Measurements from ENCODE around the gene AK5. TPM values are rescaled to one million over a fixed set of nuclear protein-coding genes. Genes with fewer than 3 reads are reported as not detected.

The AK5 gene
- total RNA-seq, 1 donor from 2014 or later: not detected

DNA sequence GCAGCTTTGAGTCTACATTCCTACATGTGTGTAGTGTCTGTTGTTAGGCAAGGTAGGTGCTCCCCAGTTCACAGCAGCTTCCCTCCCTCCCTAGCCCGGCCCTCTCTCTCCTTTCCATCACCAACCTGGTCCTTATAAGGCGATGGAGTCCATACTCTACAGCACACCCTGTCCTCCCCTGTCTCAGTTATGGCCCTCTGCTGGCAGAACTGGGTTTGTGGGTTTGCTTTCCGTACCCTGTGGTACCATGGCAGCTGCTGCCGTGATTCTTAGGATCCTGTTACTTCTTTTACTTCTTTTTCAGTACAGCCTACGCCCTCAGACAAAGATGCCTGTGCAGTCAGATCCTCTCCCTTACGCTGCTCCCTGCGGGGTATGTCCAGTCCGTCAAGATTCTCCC lies 31.7 kb downstream of the AK5 start:
- Mint-ChIP-seq H3K27ac (ENCODE audit: unreplicated experiment) (no peak overlapping the region), H3K9me3 (ENCODE audit: unreplicated experiment) (no peaks in the 10 kb centered on the region)

DNA sequence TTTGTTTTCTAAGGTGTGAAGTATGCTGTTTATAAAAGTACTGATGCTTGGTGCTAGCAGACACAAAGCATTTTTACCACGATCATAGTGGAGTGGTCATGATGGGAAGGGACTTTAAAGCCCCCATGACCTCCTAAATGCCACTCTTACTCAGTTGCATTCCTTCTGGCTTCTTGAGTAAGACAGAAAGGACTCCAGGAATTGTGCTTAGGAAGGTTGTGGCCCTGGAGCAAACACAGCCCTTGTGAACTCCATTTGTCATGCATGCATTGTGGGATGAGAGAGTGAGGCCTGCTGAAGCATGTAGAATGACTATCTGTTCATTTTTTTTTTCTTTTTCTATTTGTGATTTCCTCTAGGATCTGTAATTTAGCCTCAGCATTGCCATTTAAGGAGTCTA lies 34.2 kb downstream of the AK5 start:
- H3K27ac Mint-ChIP-seq (ENCODE audit: unreplicated experiment): no peak overlapping the region

More for the DNA sequence above, 31.7 kb downstream of the AK5 start:
- Mint-ChIP-seq H3K36me3 (ENCODE audit: low read depth, unreplicated experiment) (no peaks in the 10 kb centered on the region), H3K4me1 (ENCODE audit: unreplicated experiment) (peaks cover 2% of the 10 kb centered on the region), H3K4me3 (ENCODE audit: unreplicated experiment) (no peak overlapping the region), H3K27me3 (ENCODE audit: unreplicated experiment) (no peaks in the 10 kb centered on the region)
- TF ChIP-seq, protein P1, sequence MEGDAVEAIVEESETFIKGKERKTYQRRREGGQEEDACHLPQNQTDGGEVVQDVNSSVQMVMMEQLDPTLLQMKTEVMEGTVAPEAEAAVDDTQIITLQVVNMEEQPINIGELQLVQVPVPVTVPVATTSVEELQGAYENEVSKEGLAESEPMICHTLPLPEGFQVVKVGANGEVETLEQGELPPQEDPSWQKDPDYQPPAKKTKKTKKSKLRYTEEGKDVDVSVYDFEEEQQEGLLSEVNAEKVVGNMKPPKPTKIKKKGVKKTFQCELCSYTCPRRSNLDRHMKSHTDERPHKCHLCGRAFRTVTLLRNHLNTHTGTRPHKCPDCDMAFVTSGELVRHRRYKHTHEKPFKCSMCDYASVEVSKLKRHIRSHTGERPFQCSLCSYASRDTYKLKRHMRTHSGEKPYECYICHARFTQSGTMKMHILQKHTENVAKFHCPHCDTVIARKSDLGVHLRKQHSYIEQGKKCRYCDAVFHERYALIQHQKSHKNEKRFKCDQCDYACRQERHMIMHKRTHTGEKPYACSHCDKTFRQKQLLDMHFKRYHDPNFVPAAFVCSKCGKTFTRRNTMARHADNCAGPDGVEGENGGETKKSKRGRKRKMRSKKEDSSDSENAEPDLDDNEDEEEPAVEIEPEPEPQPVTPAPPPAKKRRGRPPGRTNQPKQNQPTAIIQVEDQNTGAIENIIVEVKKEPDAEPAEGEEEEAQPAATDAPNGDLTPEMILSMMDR (IDR thresholded peaks at IDR 0.05; ENCODE audit: unreplicated experiment): peak; percentile 20
- DNase-seq (ENCODE audit: low spot score): peak; percentile 38

DNA sequence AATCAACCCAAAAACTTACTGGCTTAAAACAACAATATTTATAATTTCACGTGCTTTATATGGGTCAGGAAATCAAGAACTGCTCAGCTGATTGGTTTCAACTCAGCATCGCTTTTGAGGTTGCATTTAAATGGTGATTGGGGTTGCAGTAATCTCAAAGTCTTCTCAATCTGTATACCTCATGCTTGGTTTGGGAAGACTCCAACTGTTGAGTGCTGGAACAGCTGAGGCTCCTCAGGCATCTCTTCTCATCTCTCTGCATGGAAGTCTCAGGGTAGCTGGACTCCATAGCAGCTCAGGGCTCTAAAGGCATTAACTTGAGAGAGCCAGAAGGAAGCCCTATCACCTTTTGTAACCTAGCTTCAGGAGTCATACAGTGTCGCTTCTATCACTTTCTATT lies 35.1 kb downstream of the AK5 start:
- Mint-ChIP-seq H3K4me1 (ENCODE audit: unreplicated experiment) (no peaks in the 10 kb centered on the region), H3K4me3 (ENCODE audit: unreplicated experiment) (no peak overlapping the region), H3K27ac (ENCODE audit: unreplicated experiment) (no peak overlapping the region), H3K36me3 (ENCODE audit: low read depth, unreplicated experiment) (no peaks in the 10 kb centered on the region), H3K9me3 (ENCODE audit: unreplicated experiment) (no peaks in the 10 kb centered on the region), H3K27me3 (ENCODE audit: unreplicated experiment) (no peaks in the 10 kb centered on the region)
- TF ChIP-seq, protein P1 (IDR thresholded peaks at IDR 0.05; ENCODE audit: unreplicated experiment): no peak
- no peak for DNase-seq (ENCODE audit: low spot score)

More for the DNA sequence above, 34.2 kb downstream of the AK5 start:
- Mint-ChIP-seq H3K9me3 (ENCODE audit: unreplicated experiment) (no peaks in the 10 kb centered on the region), H3K36me3 (ENCODE audit: low read depth, unreplicated experiment) (no peaks in the 10 kb centered on the region), H3K4me3 (ENCODE audit: unreplicated experiment) (no peak overlapping the region), H3K27me3 (ENCODE audit: unreplicated experiment) (no peaks in the 10 kb centered on the region), H3K4me1 (ENCODE audit: unreplicated experiment) (no peaks in the 10 kb centered on the region)
- DNase-seq (ENCODE audit: low spot score): no peak
- TF ChIP-seq, protein P1 (IDR thresholded peaks at IDR 0.05; ENCODE audit: unreplicated experiment): no peak

DNA sequence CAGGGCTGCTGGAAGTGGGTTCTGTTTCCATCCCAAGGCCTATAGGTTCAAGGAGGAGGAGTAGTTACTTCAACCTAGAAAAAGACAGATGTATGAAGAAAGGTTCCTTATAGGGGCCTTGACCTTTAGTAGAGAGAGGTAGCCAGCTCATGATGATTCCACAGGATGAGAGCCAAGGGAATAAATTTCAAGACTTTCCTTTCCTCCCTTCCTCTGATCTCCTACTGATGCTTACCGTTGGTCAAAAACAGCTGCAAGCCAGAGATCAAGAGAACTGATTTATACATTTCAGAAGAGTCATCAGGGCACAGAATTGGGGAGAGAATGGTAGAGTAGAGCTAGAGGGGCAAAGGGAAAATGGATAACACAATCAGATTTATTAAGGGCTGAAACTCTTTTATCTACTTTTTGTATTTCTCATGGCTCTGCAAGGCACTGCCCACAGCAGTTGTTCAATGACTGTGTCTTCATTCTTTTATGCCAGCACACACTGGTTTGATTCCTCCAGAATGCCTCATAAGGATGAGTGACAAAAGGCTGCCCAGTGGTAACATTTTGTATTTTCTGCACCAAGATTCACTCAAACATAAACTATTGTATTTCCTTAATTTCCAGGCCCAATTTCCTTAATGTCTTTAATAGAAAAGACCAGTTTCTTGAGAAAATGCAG lies 37.4 kb downstream of the AK5 start:
- H3K27me3 Mint-ChIP-seq (ENCODE audit: unreplicated experiment): no peaks in the 10 kb centered on the region
- no peak overlapping the region for H3K27ac Mint-ChIP-seq (ENCODE audit: unreplicated experiment)
- no peaks in the 10 kb centered on the region for H3K4me1 Mint-ChIP-seq (ENCODE audit: unreplicated experiment)
- TF ChIP-seq, protein P1 (IDR thresholded peaks at IDR 0.05; ENCODE audit: unreplicated experiment): no peak
- no peaks in the 10 kb centered on the region for H3K9me3 Mint-ChIP-seq (ENCODE audit: unreplicated experiment)
- DNase-seq (ENCODE audit: low spot score): no peak
- no peak overlapping the region for H3K4me3 Mint-ChIP-seq (ENCODE audit: unreplicated experiment)
- no peaks in the 10 kb centered on the region for H3K36me3 Mint-ChIP-seq (ENCODE audit: low read depth, unreplicated experiment)

DNA sequence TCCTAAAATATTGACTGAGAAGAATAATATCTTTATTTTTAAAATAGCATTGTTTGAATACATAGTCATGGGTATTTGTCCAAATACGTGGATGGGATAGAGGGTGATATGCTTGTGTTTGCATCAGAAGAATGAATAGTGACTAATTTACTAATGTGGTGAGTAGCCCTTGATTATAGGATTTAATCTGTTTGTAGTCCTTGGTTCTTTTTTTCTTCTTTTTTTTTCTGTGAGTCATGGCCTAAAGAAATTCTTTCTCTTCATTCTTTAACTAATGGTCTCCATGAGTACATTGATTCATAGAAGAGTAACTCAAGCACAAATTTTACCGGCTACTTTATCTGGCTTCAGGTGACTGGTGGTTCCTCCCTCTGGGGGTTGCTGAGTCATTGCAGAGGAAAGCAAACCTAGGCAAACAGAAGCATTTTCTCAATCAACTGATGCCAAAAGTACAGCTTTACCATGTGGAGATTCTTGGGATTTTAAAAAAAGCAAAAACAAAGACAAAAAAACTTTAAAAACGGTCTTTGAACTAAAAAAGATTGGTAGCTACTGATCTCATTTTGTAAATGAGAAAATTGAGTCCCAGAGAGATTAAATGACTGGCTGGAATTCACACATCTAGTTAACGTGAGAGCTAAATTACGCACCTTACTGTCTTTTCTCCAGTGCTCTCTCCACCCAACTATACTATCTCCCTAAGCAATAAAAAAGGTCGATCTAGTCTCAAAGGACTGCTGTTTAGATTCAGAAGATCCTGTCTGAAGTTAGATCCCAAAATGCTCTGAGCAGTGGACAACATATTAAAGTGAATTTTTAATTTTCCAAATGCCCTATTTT lies 40.5 kb downstream of the AK5 start:
- H3K27ac Mint-ChIP-seq (ENCODE audit: unreplicated experiment): no peak overlapping the region
- no peaks in the 10 kb centered on the region for H3K4me1 Mint-ChIP-seq (ENCODE audit: unreplicated experiment)
- TF ChIP-seq, protein P1 (IDR thresholded peaks at IDR 0.05; ENCODE audit: unreplicated experiment): no peak
- no peaks in the 10 kb centered on the region for H3K9me3 Mint-ChIP-seq (ENCODE audit: unreplicated experiment)
- no peak overlapping the region for H3K4me3 Mint-ChIP-seq (ENCODE audit: unreplicated experiment)
- DNase-seq (ENCODE audit: low spot score): no peak
- H3K36me3 Mint-ChIP-seq (ENCODE audit: low read depth, unreplicated experiment): no peaks in the 10 kb centered on the region
- no peaks in the 10 kb centered on the region for H3K27me3 Mint-ChIP-seq (ENCODE audit: unreplicated experiment)

Data from endothelial cell (in vitro differentiated cells).